A673 (cell line): ENCODE data around the gene PLCL1.

Experiments
- EZH2 ChIP-seq: fragments of 200-600 bp; sonication (generic); IDR thresholded peaks from 2 replicates; pipeline ENCODE4 v1.6.1; 2017; ENCODE audit warnings: borderline replicate concordance, low read depth, mild to moderate bottlenecking, mixed read lengths, antibody characterized with exemption, low read length; ENCODE audit not compliant: poor library complexity, severe bottlenecking
- TF ChIP-seq, protein P1 (sequence below): fragments of 300-800, 200-600 bp; sonication (generic); conservative IDR thresholded peaks from 2 replicates; pipeline ENCODE4 v1.5.1; 2017; ENCODE audit warnings: low read depth, mild to moderate bottlenecking, antibody characterized with exemption, low read length, moderate library complexity, mixed read lengths

DNA sequence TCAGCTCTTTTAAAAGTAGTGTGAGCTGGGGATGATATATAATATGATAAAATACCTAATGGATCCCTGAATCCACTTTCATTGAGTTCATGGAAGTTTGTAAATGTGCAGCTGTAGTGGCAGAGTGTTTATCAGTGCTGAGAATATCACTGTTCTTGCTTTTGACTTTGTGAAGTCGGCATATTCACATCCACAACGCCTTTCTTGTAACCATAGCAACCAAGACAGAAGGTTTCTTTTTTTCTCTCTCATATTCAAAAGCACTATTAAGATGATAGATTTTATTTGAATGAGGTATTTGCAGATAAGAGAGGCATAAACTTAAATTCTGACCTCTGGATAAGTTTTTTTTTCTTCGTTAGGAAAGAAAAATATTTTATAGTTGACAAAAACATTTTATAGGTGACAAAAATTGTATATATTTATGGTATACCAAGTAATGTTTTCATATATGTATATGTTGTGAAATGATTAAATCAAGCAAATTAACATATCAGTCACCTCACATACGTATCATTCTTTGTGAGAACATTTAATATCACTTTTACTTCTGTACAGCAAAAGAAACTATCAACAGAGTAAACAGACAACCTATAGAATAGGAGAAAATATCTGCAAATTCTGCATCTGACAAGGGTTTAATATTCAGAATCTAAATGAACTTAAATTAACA lies 130.0 kb downstream of the PLCL1 start:
- TF ChIP-seq, protein P1, sequence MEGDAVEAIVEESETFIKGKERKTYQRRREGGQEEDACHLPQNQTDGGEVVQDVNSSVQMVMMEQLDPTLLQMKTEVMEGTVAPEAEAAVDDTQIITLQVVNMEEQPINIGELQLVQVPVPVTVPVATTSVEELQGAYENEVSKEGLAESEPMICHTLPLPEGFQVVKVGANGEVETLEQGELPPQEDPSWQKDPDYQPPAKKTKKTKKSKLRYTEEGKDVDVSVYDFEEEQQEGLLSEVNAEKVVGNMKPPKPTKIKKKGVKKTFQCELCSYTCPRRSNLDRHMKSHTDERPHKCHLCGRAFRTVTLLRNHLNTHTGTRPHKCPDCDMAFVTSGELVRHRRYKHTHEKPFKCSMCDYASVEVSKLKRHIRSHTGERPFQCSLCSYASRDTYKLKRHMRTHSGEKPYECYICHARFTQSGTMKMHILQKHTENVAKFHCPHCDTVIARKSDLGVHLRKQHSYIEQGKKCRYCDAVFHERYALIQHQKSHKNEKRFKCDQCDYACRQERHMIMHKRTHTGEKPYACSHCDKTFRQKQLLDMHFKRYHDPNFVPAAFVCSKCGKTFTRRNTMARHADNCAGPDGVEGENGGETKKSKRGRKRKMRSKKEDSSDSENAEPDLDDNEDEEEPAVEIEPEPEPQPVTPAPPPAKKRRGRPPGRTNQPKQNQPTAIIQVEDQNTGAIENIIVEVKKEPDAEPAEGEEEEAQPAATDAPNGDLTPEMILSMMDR = no peak
- no peak for TF ChIP-seq EZH2
